Activated CD8-positive, alpha-beta memory T cell treated with anti-CD3 and anti-CD28 coated beads for 36 hours (primary cell): ENCODE data around the gene IPO13. TPM values are rescaled to one million over a fixed set of nuclear protein-coding genes. Genes with fewer than 3 reads are reported as not detected.

Experiments
- CTCF ChIA-PET: fragments of 350-600 bp; sonication (Branson Sonifier 250); formaldehyde crosslinking; loops from one replicate; lab custom pipeline; 2021; ENCODE audit warnings: antibody characterized with exemption; lab: Charles Lee
- POLR2A ChIA-PET: fragments of 350-600 bp; sonication (Branson Sonifier 250); formaldehyde crosslinking; loops from one replicate; lab custom pipeline; 2021; ENCODE audit warnings: antibody characterized with exemption; lab: Charles Lee
- total RNA-seq, 2 experiments: library from RNA; stranded (reverse); gene quantifications; one replicate each; pipeline ENCODE4 v1.2.3, GENCODE V29; 2021

The IPO13 gene
- total RNA-seq, 2 experiments from 2014 or later = 24.9 to 29.1 TPM

GRCh38 chr1:43992232-43992995 lies 45.7 kb downstream of the IPO13 start:
- POLR2A ChIA-PET = interaction anchor here (0.6 to 1.0 kb wide), 2 partner anchors 22 to 24 kb away, joined by 3 read pairs; no protein-coding TSS in a partner anchor
- CTCF ChIA-PET = interaction anchor here (0.9 to 3.6 kb wide), 5 partner anchors 13 to 55 kb away, joined by 3 to 15 read pairs (median 5); no protein-coding TSS in a partner anchor

GRCh38 chr1:43993206-43993914 lies 46.6 kb downstream of the IPO13 start:
- ChIA-PET POLR2A (no interaction called here), CTCF (interaction anchor here (0.8 to 3.4 kb wide), 4 partner anchors 12 to 47 kb away, joined by 3 to 15 read pairs (median 4); partner anchors contain the start of gene IPO13)

- ChIA-PET POLR2A (no interaction called here), CTCF (interaction anchor here (0.8 to 3.4 kb wide), 2 partner anchors 12 to 48 kb away, joined by 4 to 15 read pairs; partner anchors contain the start of gene IPO13)
Measured at GRCh38 chr1:43994071-43994470, 47.3 kb downstream of the IPO13 start.

GRCh38 chr1:43994794-43995790 lies 48.3 kb downstream of the IPO13 start:
- CTCF ChIA-PET = interaction anchor here (0.6 to 3.4 kb wide), 2 partner anchors 11 to 27 kb away, joined by 4 to 15 read pairs; no protein-coding TSS in a partner anchor
- POLR2A ChIA-PET = no interaction called here

- CTCF ChIA-PET = interaction anchor here (3.4 kb wide), 1 partner anchor 10 kb away, joined by 15 read pairs; no protein-coding TSS in a partner anchor
Measured at GRCh38 chr1:43995984-43996732, 49.4 kb downstream of the IPO13 start.

GRCh38 chr1:43996733-43997115 lies 50.0 kb downstream of the IPO13 start:
- ChIA-PET CTCF (no interaction called here), POLR2A (interaction anchor here (0.6 kb wide), 1 partner anchor 231 kb away, joined by 4 read pairs; no protein-coding TSS in a partner anchor)

More at GRCh38 chr1:43995984-43996732, 49.4 kb downstream of the IPO13 start:
- POLR2A ChIA-PET = no interaction called here

- POLR2A ChIA-PET = interaction anchor here (0.6 kb wide), 1 partner anchor 232 kb away, joined by 4 read pairs; no protein-coding TSS in a partner anchor
- CTCF ChIA-PET = no interaction called here
Measured at GRCh38 chr1:43997295-43997999, 50.7 kb downstream of the IPO13 start.

GRCh38 chr1:43998000-43998378 lies 51.2 kb downstream of the IPO13 start:
- CTCF ChIA-PET = interaction anchor here (0.6 kb wide), 1 partner anchor 49 kb away, joined by 5 read pairs; no protein-coding TSS in a partner anchor
- POLR2A ChIA-PET = no interaction called here

GRCh38 chr1:43999455-43999854 lies 52.7 kb downstream of the IPO13 start:
- ChIA-PET POLR2A (no interaction called here), CTCF (interaction anchor here (1.1 kb wide), 1 partner anchor 10 kb away, joined by 4 read pairs; no protein-coding TSS in a partner anchor)

GRCh38 chr1:44000122-44000665 lies 53.4 kb downstream of the IPO13 start:
- CTCF ChIA-PET = interaction anchor here (1.1 kb wide), 1 partner anchor 10 kb away, joined by 4 read pairs; no protein-coding TSS in a partner anchor
- POLR2A ChIA-PET = no interaction called here

GRCh38 chr1:44002165-44002564 lies 55.4 kb downstream of the IPO13 start:
- POLR2A ChIA-PET = no interaction called here
- CTCF ChIA-PET = interaction anchor here (1.4 to 2.4 kb wide), 2 partner anchors 46 to 69 kb away, joined by 3 to 11 read pairs; partner anchors contain the start of gene ARTN

GRCh38 chr1:44002606-44003157 lies 55.9 kb downstream of the IPO13 start:
- ChIA-PET POLR2A (no interaction called here), CTCF (interaction anchor here (1.4 to 2.4 kb wide), 2 partner anchors 45 to 69 kb away, joined by 3 to 11 read pairs; partner anchors contain the start of gene ARTN)

- POLR2A ChIA-PET = no interaction called here
- CTCF ChIA-PET = no interaction called here
Measured at GRCh38 chr1:44008259-44008658, 61.5 kb downstream of the IPO13 start.

GRCh38 chr1:44010935-44011471 lies 64.3 kb downstream of the IPO13 start:
- ChIA-PET POLR2A (no interaction called here), CTCF (interaction anchor here (1.2 to 2.2 kb wide), 2 partner anchors 25 to 36 kb away, joined by 3 to 7 read pairs; no protein-coding TSS in a partner anchor)

GRCh38 chr1:44012404-44012803 lies 65.7 kb downstream of the IPO13 start:
- CTCF ChIA-PET = interaction anchor here (2.2 kb wide), 1 partner anchor 24 kb away, joined by 7 read pairs; no protein-coding TSS in a partner anchor
- POLR2A ChIA-PET = no interaction called here
